ENCODE measurements around the gene CYP2R1. TPM values are rescaled to one million over a fixed set of nuclear protein-coding genes. Genes with fewer than 3 reads are reported as not detected.

Gene CYP2R1
- total RNA-seq, 3 donors from 2014 or later = 7.7 to 25.6 (median 21.0) TPM

DNA sequence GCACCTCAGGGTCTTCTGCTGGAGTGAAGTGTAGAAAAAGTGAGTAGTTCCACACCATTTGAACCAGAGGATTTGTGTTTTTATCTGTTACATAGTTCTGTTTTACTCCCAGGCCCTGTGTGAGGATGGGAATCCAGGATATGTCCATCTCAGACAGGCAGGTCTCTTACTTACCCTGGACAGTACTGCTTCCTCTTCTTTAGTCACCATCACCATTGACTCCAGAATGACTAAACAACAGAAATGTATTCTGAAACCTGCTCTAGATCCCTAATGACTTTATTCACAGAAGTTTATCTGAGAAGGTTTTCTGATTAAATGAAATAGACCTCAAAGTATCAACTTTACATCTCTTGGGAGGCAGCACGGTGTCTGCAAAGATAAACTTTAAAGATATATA is 33.6 kb downstream of the CYP2R1 start:
- Histone ChIP-seq H3K36me3 (no peaks in the 10 kb centered on the region), H3K27me3 (no peaks in the 10 kb centered on the region), H3K9me3 (no peaks in the 10 kb centered on the region), H3K4me1 (no peaks in the 10 kb centered on the region), H3K4me3 (no peak overlapping the region), H3K27ac (no peak overlapping the region)
- no peak for TF ChIP-seq POLR2AphosphoS5 (IDR thresholded peaks at IDR 0.05)
- TF ChIP-seq POLR2A (IDR thresholded peaks at IDR 0.05) = no peak
- TF ChIP-seq, protein P1, sequence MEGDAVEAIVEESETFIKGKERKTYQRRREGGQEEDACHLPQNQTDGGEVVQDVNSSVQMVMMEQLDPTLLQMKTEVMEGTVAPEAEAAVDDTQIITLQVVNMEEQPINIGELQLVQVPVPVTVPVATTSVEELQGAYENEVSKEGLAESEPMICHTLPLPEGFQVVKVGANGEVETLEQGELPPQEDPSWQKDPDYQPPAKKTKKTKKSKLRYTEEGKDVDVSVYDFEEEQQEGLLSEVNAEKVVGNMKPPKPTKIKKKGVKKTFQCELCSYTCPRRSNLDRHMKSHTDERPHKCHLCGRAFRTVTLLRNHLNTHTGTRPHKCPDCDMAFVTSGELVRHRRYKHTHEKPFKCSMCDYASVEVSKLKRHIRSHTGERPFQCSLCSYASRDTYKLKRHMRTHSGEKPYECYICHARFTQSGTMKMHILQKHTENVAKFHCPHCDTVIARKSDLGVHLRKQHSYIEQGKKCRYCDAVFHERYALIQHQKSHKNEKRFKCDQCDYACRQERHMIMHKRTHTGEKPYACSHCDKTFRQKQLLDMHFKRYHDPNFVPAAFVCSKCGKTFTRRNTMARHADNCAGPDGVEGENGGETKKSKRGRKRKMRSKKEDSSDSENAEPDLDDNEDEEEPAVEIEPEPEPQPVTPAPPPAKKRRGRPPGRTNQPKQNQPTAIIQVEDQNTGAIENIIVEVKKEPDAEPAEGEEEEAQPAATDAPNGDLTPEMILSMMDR (IDR thresholded peaks at IDR 0.05) = no peak
- intact Hi-C loops (cut with DNase I; ENCODE audit: low total_unique reads) = no loop called here
- no peak for DNase-seq (ENCODE audit: low spot score in 2 of 2)

DNA sequence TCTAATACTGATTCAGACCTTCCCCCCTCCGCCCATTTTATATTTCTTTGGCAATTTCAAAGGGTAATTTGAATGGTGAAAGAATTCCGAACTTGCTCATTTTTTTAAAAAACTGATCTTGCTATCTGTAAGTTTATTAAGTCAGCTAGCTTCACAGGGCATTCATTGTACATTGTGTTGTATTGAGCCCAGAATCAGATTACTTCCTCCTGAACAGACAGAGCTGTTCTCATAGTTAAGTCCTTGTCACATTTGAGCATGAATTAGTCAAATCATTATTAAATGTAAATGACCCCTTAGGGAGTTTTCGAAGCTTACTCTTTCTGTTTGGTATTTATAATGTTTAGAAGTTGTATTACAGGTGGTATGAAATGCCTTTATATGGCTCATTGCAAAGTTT is 34.4 kb downstream of the CYP2R1 start:
- TF ChIP-seq POLR2AphosphoS5 (IDR thresholded peaks at IDR 0.05) = no peak
- TF ChIP-seq, protein P1 (IDR thresholded peaks at IDR 0.05) = no peak
- TF ChIP-seq POLR2A (IDR thresholded peaks at IDR 0.05) = no peak
- Histone ChIP-seq H3K9me3 (no peaks in the 10 kb centered on the region), H3K36me3 (no peaks in the 10 kb centered on the region), H3K4me3 (no peak overlapping the region), H3K27me3 (no peaks in the 10 kb centered on the region), H3K27ac (no peak overlapping the region), H3K4me1 (no peaks in the 10 kb centered on the region)
- intact Hi-C loops (cut with DNase I; ENCODE audit: low total_unique reads) = no loop called here
- no peak for DNase-seq (ENCODE audit: low spot score in 2 of 2)

DNA sequence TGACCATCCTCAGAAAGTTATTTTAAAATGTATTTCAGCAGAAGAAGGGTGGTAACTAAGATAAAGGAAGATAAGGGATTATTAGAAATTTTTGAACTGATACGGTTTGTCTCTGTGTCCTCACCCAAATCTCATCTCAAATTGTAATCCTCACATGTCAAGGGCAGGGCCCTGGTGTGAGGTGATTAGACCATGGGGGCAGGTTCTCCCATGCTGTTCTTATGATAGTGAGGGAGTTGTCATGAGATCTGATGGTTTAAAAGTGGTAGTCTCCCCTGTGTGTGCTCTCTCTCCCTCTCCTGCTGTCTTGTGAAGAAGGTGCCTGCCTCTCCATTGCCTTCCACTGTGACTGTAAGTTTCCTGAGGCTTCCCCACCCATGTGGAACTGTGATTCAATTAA is 36.1 kb downstream of the CYP2R1 start:
- Histone ChIP-seq H3K4me1 (no peaks in the 10 kb centered on the region), H3K36me3 (no peaks in the 10 kb centered on the region), H3K9me3 (no peaks in the 10 kb centered on the region), H3K27ac (no peak overlapping the region), H3K4me3 (no peak overlapping the region), H3K27me3 (no peaks in the 10 kb centered on the region)
- DNase-seq (ENCODE audit: low spot score in 2 of 2) = no peak
- no peak for TF ChIP-seq POLR2A (IDR thresholded peaks at IDR 0.05)
- intact Hi-C loops (cut with DNase I; ENCODE audit: low total_unique reads) = no loop called here

DNA sequence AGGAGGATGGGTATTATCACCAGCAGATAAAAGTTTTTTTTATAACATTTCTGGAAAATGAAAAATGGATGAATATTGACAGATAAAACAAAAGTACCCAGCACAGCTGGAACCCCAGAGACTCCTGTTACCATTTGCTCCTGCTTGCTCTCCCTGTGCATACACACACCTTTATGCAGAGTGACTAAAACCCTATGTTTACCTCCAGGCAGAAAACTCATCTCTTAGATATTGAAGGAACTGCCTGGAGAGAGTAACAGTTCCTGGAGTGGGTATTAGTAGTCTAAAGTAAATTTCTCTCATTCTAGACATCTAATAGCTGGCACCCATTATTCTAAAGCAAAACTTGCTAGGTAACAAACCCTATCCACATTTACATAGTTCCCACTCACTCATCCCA is 38.0 kb downstream of the CYP2R1 start:
- TF ChIP-seq POLR2A (IDR thresholded peaks at IDR 0.05) (no peak), POLR2AphosphoS5 (IDR thresholded peaks at IDR 0.05) (no peak)
- TF ChIP-seq, protein P1 (IDR thresholded peaks at IDR 0.05) = no peak
- no peak for DNase-seq (ENCODE audit: low spot score in 2 of 2)

DNA sequence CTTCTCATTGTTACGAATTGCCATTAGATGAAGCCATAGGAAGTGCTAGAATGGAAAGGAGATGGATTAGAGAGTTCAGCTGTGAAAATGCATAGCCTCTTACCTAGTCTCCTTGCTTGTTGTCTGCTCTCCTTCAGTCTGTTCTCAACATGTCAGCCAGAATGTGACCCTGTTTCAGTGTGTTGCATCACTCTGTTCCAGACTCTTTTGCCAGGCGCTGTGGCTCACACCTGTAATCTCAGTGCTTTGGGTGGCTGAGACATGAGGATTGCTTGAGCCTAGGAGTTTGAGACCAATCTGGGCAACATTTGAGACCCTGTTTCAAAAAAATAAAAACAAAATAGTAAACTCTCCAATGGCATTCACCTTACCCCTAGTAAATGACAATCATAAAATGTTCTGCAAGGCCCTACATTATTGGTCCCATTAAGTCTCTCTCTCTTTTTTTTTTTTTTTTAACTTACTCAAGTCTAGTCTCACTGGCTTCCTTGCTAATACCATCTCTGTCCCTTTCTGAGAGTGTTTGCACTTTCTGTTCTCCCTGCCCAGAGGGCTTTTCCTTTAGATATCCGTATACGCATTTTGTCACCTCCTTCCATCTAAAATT is 39.4 kb downstream of the CYP2R1 start:
- H3K4me1 ChIP-seq = no peaks in the 10 kb centered on the region
- no peak for TF ChIP-seq POLR2AphosphoS5 (IDR thresholded peaks at IDR 0.05)
- no peak for DNase-seq (ENCODE audit: low spot score in 2 of 2)
- H3K27ac ChIP-seq = no peak overlapping the region
- no peaks in the 10 kb centered on the region for H3K36me3 ChIP-seq
- intact Hi-C loops (cut with DNase I; ENCODE audit: low total_unique reads) = no loop called here
- no peaks in the 10 kb centered on the region for H3K9me3 ChIP-seq
- H3K4me3 ChIP-seq = no peak overlapping the region
- no peaks in the 10 kb centered on the region for H3K27me3 ChIP-seq

More for the DNA sequence above, 38.0 kb downstream of the CYP2R1 start:
- no peaks in the 10 kb centered on the region for H3K27me3 ChIP-seq
- intact Hi-C loops (cut with DNase I; ENCODE audit: low total_unique reads) = no loop called here
- H3K4me1 ChIP-seq = no peaks in the 10 kb centered on the region
- no peak overlapping the region for H3K4me3 ChIP-seq
- H3K36me3 ChIP-seq = no peaks in the 10 kb centered on the region
- H3K27ac ChIP-seq = no peak overlapping the region
- H3K9me3 ChIP-seq = no peaks in the 10 kb centered on the region

DNA sequence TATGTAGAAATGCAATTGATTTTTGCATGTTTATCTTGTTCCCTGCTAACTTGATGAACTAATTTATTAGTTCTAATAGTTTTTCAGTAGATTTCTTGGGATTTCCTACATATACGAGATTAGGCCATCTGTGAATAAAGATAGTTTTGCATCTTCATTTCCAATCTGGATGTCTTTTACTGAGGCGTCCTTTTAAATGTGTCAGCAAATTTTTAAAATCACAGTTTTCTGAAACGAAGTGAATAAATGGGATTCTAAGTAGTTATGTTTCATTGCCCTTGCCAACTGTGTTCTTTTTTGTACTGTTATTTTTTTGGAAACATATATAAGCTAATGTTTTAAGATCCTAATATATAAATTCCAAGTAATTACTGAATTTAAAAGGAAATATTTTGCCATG is 50.0 kb downstream of the CYP2R1 start:
- no peaks in the 10 kb centered on the region for H3K36me3 ChIP-seq
- H3K4me1 ChIP-seq = no peaks in the 10 kb centered on the region
- H3K4me3 ChIP-seq = no peak overlapping the region
- H3K9me3 ChIP-seq = no peaks in the 10 kb centered on the region
- TF ChIP-seq POLR2AphosphoS5 (IDR thresholded peaks at IDR 0.05) (no peak), POLR2A (IDR thresholded peaks at IDR 0.05) (no peak)
- TF ChIP-seq, protein P1 (IDR thresholded peaks at IDR 0.05) = no peak
- H3K27me3 ChIP-seq = no peaks in the 10 kb centered on the region
- no peak for DNase-seq (ENCODE audit: low spot score in 2 of 2)
- H3K27ac ChIP-seq = no peak overlapping the region
- intact Hi-C loops (cut with DNase I; ENCODE audit: low total_unique reads) = no loop called here
